Stomach (tissue), 9 donors: ENCODE measurements around the gene TMEM253. TPM values are rescaled to one million over a fixed set of nuclear protein-coding genes. Genes with fewer than 3 reads are reported as not detected.
A peak's percentile ranks its signal among the peaks of the same experiment; 100 is the strongest.

Experiments
- DNase-seq, 2 donors: peaks; one replicate each; pipeline versions ENCODE4 v3.0.0 to v3.0.0-alpha.2; 2013 to 2019
- H3K27ac ChIP-seq, 5 donors: fragments of 200-600 bp in 4 of 5; sonication (generic) in 4 of 5; one replicate each; pipeline ENCODE4 v1.5.1; 2013 to 2019; ENCODE audit warnings: mild to moderate bottlenecking in 1 of 5, moderate library complexity in 1 of 5
- H3K27me3 ChIP-seq, 3 donors: fragments of 200-600 bp; sonication (generic); one replicate each; pipeline ENCODE4 v1.5.1; 2017 to 2019; ENCODE audit warnings: mixed run types in 1 of 3
- H3K36me3 ChIP-seq, 4 donors: fragments of 200-600 bp; sonication (generic); 1 replicate in 3 of 4; 2 replicates in 1 of 4; pipeline ENCODE4 v1.5.1; 2016 to 2019
- H3K4me1 ChIP-seq, 4 donors: fragments of 200-600 bp; sonication (generic); one replicate each; pipeline ENCODE4 v1.5.1; 2016 to 2019
- H3K4me3 ChIP-seq, 4 donors: fragments of 200-600 bp; sonication (generic) in 3 of 4; one replicate each; pipeline ENCODE4 v1.5.1; 2016 to 2019; ENCODE audit warnings: mild to moderate bottlenecking in 1 of 4
- H3K9me3 ChIP-seq, 4 donors: fragments of 200-600 bp; sonication (generic); one replicate each; pipeline ENCODE4 v1.5.1; 2016 to 2019
- CTCF ChIP-seq, 7 experiments: fragments of 450-650 bp in 4 of 7; fragments of 200-600 bp in 3 of 7; sonication (generic) in 3 of 7; IDR thresholded peaks; one replicate each; pipeline ENCODE4 v1.5.1; 2016 to 2019; ENCODE audit warnings: antibody characterized with exemption in 7 of 7, control low read depth in 2 of 7, mild to moderate bottlenecking in 1 of 7
- EP300 ChIP-seq: sonication (generic); formaldehyde crosslinking; IDR thresholded peaks from one replicate; pipeline ENCODE4 v1.6.1; 2017; ENCODE audit warnings: antibody characterized with exemption
- POLR2A ChIP-seq, 4 donors: fragments of 450-650 bp; IDR thresholded peaks; one replicate each; pipeline ENCODE4 v1.6.1; 2016; ENCODE audit warnings: antibody characterized with exemption in 4 of 4, control low read depth in 2 of 4, mild to moderate bottlenecking in 1 of 4, moderate library complexity in 1 of 4
- POLR2AphosphoS5 ChIP-seq, 3 donors: sonication (generic); formaldehyde crosslinking; IDR thresholded peaks; one replicate each; pipeline ENCODE4 v1.6.1; 2016; ENCODE audit warnings: antibody characterized with exemption in 3 of 3
- WGBS, 5 donors: extraction: QIAGEN DNeasy Blood & Tissue Kit in 3 of 5; methylation state at CpG; one replicate each; pipeline versions ENCODE4 v1.1.5 to v1.1.7; 2013 to 2018; 5-methylcytosine and 5-hydroxymethylcytosine counted together
- intact Hi-C: fragments of 100-400 bp; cut with DNase I; formaldehyde crosslinking; loops from one replicate; pipeline ENCODE4 v1.15.1; 2023; ENCODE audit warnings: low total_unique reads
- polyA plus RNA-seq, 3 donors: library from polyadenylated mRNA; stranded (reverse); fragments of 200-250 nt; gene quantifications; one replicate each; pipeline ENCODE4 v1.2.3, GENCODE V29; 2013
- total RNA-seq, 5 donors: library from RNA; depleted of rRNA; stranded (reverse); fragments of >200 nt; gene quantifications; one replicate each; pipeline versions ENCODE4 v1.1.0 to v1.2.3, GENCODE V29; 2014 to 2016
- donor health status: healthy with polysubstance abuse.
- donor health status: Bipolar disorder and iron deficiency.
- donor health status: healthy.

Gene TMEM253
- total and polyA plus RNA-seq, 8 donors: 0.43 to 8.1 (median 1.1) TPM; not detected in 2

- Histone ChIP-seq H3K27ac (no peak overlapping the region), H3K4me3 (no peak overlapping the region), H3K9me3 (no peaks in the 10 kb centered on the region), H3K27me3 (peaks cover 0 to 19% (median 6%) of the 10 kb centered on the region in 3 donors), H3K36me3 (no peaks in the 10 kb centered on the region), H3K4me1 (peaks cover 25 to 42% (median 33%) of the 10 kb centered on the region in 4 donors)
- 71 to 74% (median 73%) methylated on average over 7 of the region's 7 CpGs for WGBS, 5 donors
- peak in 1 of 2 donors; percentile 38 for DNase-seq
- intact Hi-C loops: loop anchor here (5.0 kb wide), 1 partner anchor 40 kb away; no protein-coding TSS in a partner anchor
- TF ChIP-seq CTCF (IDR thresholded peaks at IDR 0.05) (no peak), POLR2AphosphoS5 (IDR thresholded peaks at IDR 0.05) (no peak), EP300 (no peak), POLR2A (IDR thresholded peaks at IDR 0.05) (no peak)
Observed at GRCh38 chr14:21066882-21067502, 33.9 kb upstream of the TMEM253 start.

GRCh38 chr14:21068521-21069387 lies 32.1 kb upstream of the TMEM253 start:
- TF ChIP-seq POLR2AphosphoS5 (IDR thresholded peaks at IDR 0.05) (no peak), CTCF (IDR thresholded peaks at IDR 0.05) (peak in 5 of 7 experiments; percentile 53 to 73 (median 57))
- WGBS, 5 donors: 1 to 4% (median 2%) methylated on average over 44 to 45 of the region's 45 CpGs
- Histone ChIP-seq H3K9me3 (no peaks in the 10 kb centered on the region), H3K27me3 (peaks cover 0 to 19% (median 6%) of the 10 kb centered on the region in 3 donors), H3K36me3 (peaks cover 0 to 12% (median 5%) of the 10 kb centered on the region in 4 donors), H3K4me1 (peaks cover 37 to 49% (median 47%) of the 10 kb centered on the region in 4 donors), H3K27ac (peak overlapping the region in 4 of 5 donors; percentile 86 to 94 (median 92)), H3K4me3 (peak overlapping the region; percentile 77 to 90 (median 80))
- intact Hi-C loops: loop anchor here (5.0 kb wide), 1 partner anchor 39 kb away; no protein-coding TSS in a partner anchor
- DNase-seq: peak; percentile 63 to 89

GRCh38 chr14:21069388-21070082 lies 31.3 kb upstream of the TMEM253 start:
- no peaks in the 10 kb centered on the region for H3K9me3 ChIP-seq
- H3K4me1 ChIP-seq: peaks cover 37 to 53% (median 47%) of the 10 kb centered on the region in 4 donors
- peaks cover 0 to 19% (median 6%) of the 10 kb centered on the region in 3 donors for H3K27me3 ChIP-seq
- peaks cover 0 to 20% (median 12%) of the 10 kb centered on the region in 4 donors for H3K36me3 ChIP-seq
- peak in 1 of 2 donors; percentile 87 for DNase-seq
- H3K4me3 ChIP-seq: peak overlapping the region; percentile 77 to 90 (median 80)
- TF ChIP-seq EP300 (no peak), POLR2A (IDR thresholded peaks at IDR 0.05) (no peak), CTCF (IDR thresholded peaks at IDR 0.05) (no peak), POLR2AphosphoS5 (IDR thresholded peaks at IDR 0.05) (no peak)
- intact Hi-C loops: loop anchor here (5.0 kb wide), 1 partner anchor 38 kb away; no protein-coding TSS in a partner anchor
- H3K27ac ChIP-seq: peak overlapping the region; percentile 86 to 94 (median 91)
- 1% methylated on average over 28 to 40 of the region's 40 CpGs for WGBS, 5 donors
